ENCODE measurements around the gene ADAMTSL4.

Gene ADAMTSL4

GRCh38 chr1:150548632-150549495, at the start of gene ADAMTSL4:
ADAMTSL4 (plus strand) TSS chr1:150549408; CDS start chr1:150552289, 2,881 bp downstream.
- peak; percentile 60 for DNase-seq

- no peak for DNase-seq
Observed at GRCh38 chr1:150505431-150505830, 43.8 kb upstream of the ADAMTSL4 start.

GRCh38 chr1:150507912-150508864, 41.0 kb upstream of the ADAMTSL4 start, which contains the start of gene ECM1:
ECM1 (plus strand) TSS chr1:150508109; CDS start chr1:150508210, 101 bp downstream.
- no peak for DNase-seq

GRCh38 chr1:150508982-150509381, 40.2 kb upstream of the ADAMTSL4 start:
- no peak for DNase-seq

- DNase-seq, result no peak
Observed at GRCh38 chr1:150511551-150511950, 37.7 kb upstream of the ADAMTSL4 start.

- DNase-seq, result no peak
Observed at GRCh38 chr1:150511985-150512660, 37.1 kb upstream of the ADAMTSL4 start.

- no peak for DNase-seq
Observed at GRCh38 chr1:150512846-150513245, 36.4 kb upstream of the ADAMTSL4 start.

- DNase-seq, result no peak
Observed at GRCh38 chr1:150513351-150513791, 35.8 kb upstream of the ADAMTSL4 start.

GRCh38 chr1:150514260-150514659, 34.9 kb upstream of the ADAMTSL4 start:
- no peak for DNase-seq

GRCh38 chr1:150514913-150515327, 34.3 kb upstream of the ADAMTSL4 start:
- no peak for DNase-seq

GRCh38 chr1:150515328-150516049, 33.7 kb upstream of the ADAMTSL4 start, which contains the start of gene FALEC:
FALEC (plus strand) TSS chr1:150515752.
- DNase-seq, result peak; percentile 96

- DNase-seq, result no peak
Observed at GRCh38 chr1:150516050-150516591, 33.1 kb upstream of the ADAMTSL4 start.

GRCh38 chr1:150516616-150517015, 32.6 kb upstream of the ADAMTSL4 start:
- DNase-seq, result no peak

GRCh38 chr1:150521196-150521968, 27.8 kb upstream of the ADAMTSL4 start:
- DNase-seq, result no peak

- no peak for DNase-seq
Observed at GRCh38 chr1:150525348-150525747, 23.9 kb upstream of the ADAMTSL4 start.

- DNase-seq, result no peak
Observed at GRCh38 chr1:150528196-150528595, 21.0 kb upstream of the ADAMTSL4 start.

GRCh38 chr1:150529017-150529416, 20.2 kb upstream of the ADAMTSL4 start:
- DNase-seq, result no peak

GRCh38 chr1:150530491-150531159, 18.6 kb upstream of the ADAMTSL4 start:
- DNase-seq, result no peak

- no peak for DNase-seq
Observed at GRCh38 chr1:150532860-150533259, 16.3 kb upstream of the ADAMTSL4 start.

- DNase-seq, result no peak
Observed at GRCh38 chr1:150534002-150534401, 15.2 kb upstream of the ADAMTSL4 start.

Measured in stimulated activated CD4-positive, alpha-beta T cell treated with anti-CD3 and anti-CD28 coated beads, Interleukin-15, amount 100 ng/mL, for 24 hours (primary cell).